ENCODE results near the gene TSTD1. TPM values are rescaled to one million over a fixed set of nuclear protein-coding genes. Genes with fewer than 3 reads are reported as not detected.

TSTD1 gene
- total RNA-seq, 6 donors from 2014 or later = 56.2 to 170 (median 113) TPM

DNA sequence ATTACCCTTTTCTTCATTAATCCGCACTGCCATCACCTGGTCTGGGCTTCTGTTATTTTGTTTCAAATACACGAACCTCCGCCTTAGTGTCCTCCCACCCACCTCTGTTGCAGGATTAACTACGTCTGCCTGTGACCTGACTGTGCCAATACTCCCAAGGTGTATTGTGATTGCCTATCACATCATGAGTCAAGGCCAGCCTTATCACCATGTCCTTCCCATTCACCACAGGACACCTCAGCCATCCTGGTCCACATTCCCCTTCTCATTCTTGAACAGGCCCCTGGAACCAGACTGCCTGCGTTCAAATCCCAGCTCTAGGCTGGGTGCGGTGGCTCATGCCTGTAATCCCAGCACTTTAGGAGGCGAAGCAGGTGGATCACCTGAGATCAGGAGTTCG is 32.2 kb downstream of the TSTD1 start:
- no peak for DNase-seq
- ATAC-seq (ENCODE audit: low FRiP score in 2 of 2) = no peak
- H3K27ac ChIP-seq = no peak overlapping the region
- H3K4me1 ChIP-seq = peaks cover 24 to 69% (median 38%) of the 10 kb centered on the region in 4 donors
- H3K27me3 ChIP-seq = no peaks in the 10 kb centered on the region
- H3K36me3 ChIP-seq = peaks cover 0 to 6% (median 1%) of the 10 kb centered on the region in 4 donors
- no peaks in the 10 kb centered on the region for H3K9me3 ChIP-seq
- TF ChIP-seq POLR2A (IDR thresholded peaks at IDR 0.05) = no peak
- TF ChIP-seq, protein P1, sequence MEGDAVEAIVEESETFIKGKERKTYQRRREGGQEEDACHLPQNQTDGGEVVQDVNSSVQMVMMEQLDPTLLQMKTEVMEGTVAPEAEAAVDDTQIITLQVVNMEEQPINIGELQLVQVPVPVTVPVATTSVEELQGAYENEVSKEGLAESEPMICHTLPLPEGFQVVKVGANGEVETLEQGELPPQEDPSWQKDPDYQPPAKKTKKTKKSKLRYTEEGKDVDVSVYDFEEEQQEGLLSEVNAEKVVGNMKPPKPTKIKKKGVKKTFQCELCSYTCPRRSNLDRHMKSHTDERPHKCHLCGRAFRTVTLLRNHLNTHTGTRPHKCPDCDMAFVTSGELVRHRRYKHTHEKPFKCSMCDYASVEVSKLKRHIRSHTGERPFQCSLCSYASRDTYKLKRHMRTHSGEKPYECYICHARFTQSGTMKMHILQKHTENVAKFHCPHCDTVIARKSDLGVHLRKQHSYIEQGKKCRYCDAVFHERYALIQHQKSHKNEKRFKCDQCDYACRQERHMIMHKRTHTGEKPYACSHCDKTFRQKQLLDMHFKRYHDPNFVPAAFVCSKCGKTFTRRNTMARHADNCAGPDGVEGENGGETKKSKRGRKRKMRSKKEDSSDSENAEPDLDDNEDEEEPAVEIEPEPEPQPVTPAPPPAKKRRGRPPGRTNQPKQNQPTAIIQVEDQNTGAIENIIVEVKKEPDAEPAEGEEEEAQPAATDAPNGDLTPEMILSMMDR (IDR thresholded peaks at IDR 0.05) = no peak
- no peak for TF ChIP-seq EP300 (IDR thresholded peaks at IDR 0.05)
- no peak for TF ChIP-seq POLR2AphosphoS5 (IDR thresholded peaks at IDR 0.05)
- 92 to 93% methylated on average over 8 of the region's 8 CpGs for WGBS, 2 donors
- no peak overlapping the region for H3K4me3 ChIP-seq

DNA sequence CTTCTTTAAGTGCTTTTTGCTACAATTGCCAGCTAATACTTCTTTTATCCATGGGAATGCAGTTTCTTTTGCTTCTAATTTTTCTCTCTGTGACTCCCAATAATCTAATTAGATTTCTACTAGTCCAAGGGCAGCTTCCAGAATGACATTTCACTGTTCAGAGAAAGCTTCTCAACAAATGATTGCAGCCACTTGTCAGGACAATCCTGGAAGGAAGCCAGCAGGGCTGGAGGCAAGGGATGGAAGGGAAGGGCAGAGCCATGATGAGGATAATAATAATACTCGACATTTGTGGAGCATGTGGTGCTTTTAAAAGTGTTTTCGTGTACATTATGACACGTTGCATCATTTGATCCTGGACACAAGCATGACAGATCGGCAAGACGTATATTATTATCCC is 37.2 kb downstream of the TSTD1 start:
- DNase-seq (peak in 1 of 2 donors; percentile 44), ATAC-seq (ENCODE audit: low FRiP score in 2 of 2) (no peak)
- 53 to 60% methylated on average over 5 of the region's 5 CpGs for WGBS, 2 donors
- peaks cover 12 to 42% (median 24%) of the 10 kb centered on the region in 4 donors for H3K4me1 ChIP-seq
- no peak for TF ChIP-seq POLR2AphosphoS5 (IDR thresholded peaks at IDR 0.05)
- TF ChIP-seq, protein P1 (IDR thresholded peaks at IDR 0.05) = no peak
- no peak for TF ChIP-seq POLR2A (IDR thresholded peaks at IDR 0.05)
- no peak for TF ChIP-seq EP300 (IDR thresholded peaks at IDR 0.05)
- no peaks in the 10 kb centered on the region for H3K9me3 ChIP-seq
- H3K36me3 ChIP-seq = peaks cover 26 to 45% (median 32%) of the 10 kb centered on the region in 4 donors
- H3K27me3 ChIP-seq = no peaks in the 10 kb centered on the region
- no peak overlapping the region for H3K4me3 ChIP-seq
- H3K27ac ChIP-seq = peak overlapping the region; percentile 14 to 58 (median 26)

DNA sequence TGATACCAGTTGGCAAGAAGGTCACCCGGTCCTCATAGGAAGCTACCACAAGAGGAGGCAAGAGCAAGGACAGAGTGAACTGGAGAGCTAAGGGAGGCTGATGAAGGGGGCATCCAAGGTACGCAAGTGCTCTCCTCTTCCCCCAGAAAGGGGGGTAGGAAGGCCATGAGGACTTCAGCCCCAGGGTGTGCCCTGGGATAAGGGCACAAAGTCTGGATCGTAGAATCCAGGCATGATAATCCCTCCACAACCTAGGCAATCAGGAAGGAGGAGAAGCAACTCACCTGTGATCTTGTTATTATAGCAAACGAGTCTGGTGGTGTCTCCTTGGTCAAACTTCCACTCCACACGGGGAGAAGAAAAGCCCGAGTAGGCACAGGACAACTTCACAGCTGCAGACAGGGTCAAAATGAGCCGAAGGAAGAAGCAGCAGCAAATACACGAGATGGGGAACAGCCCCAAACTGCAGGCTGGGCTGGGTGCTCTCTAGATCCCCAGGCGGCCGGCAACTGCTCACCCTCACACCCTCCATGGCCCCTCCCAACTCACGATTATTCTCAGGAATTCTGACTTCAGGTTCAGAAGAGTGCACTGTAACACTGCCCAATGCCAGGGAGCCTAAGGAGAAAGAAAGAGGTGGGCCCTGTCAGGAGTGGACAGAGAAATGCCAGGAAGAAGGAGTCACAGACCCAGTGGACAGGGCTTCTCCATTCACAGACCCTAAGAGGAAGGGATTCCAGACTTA is 37.9 kb downstream of the TSTD1 start:
- Histone ChIP-seq H3K4me1 (peaks cover 12 to 38% (median 22%) of the 10 kb centered on the region in 4 donors), H3K4me3 (no peak overlapping the region), H3K9me3 (no peaks in the 10 kb centered on the region), H3K36me3 (peaks cover 26 to 51% (median 32%) of the 10 kb centered on the region in 4 donors), H3K27me3 (no peaks in the 10 kb centered on the region), H3K27ac (peak overlapping the region; percentile 14 to 58 (median 26))
- ATAC-seq (ENCODE audit: low FRiP score in 2 of 2) = no peak
- WGBS, 2 donors = 76 to 85% methylated on average over 11 of the region's 11 CpGs
- no peak for TF ChIP-seq POLR2A (IDR thresholded peaks at IDR 0.05)
- TF ChIP-seq POLR2AphosphoS5 (IDR thresholded peaks at IDR 0.05) = no peak
- no peak for TF ChIP-seq EP300 (IDR thresholded peaks at IDR 0.05)
- TF ChIP-seq, protein P1 (IDR thresholded peaks at IDR 0.05) = no peak
- no peak for DNase-seq

DNA sequence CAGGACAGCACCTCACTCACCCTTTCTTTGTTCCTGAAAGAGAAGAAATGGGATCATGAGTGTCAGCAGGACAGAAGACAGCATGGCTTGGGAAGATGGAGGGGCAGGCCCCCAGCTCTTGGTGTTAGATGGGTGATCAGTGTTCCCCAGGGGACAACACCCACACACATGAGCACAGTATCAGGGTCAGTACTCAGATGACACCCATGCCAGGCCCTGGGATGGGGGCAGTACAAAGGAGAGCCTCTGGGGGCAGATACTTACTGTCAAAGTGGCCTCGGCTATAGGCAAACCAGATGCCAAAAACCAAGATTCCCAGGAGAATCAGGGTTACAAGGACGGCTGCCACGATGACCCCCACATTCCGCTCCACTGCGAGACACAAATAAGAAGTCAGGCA is 39.4 kb downstream of the TSTD1 start:
- H3K4me3 ChIP-seq = no peak overlapping the region
- peaks cover 12 to 30% (median 19%) of the 10 kb centered on the region in 4 donors for H3K4me1 ChIP-seq
- 94 to 100% methylated on average over 5 of the region's 5 CpGs for WGBS, 2 donors
- no peak for DNase-seq
- peak overlapping the region in 3 of 4 donors; percentile 66 to 89 (median 81) for H3K27ac ChIP-seq
- no peaks in the 10 kb centered on the region for H3K9me3 ChIP-seq
- H3K36me3 ChIP-seq = peaks cover 26 to 56% (median 32%) of the 10 kb centered on the region in 4 donors
- H3K27me3 ChIP-seq = no peaks in the 10 kb centered on the region
- TF ChIP-seq, protein P1 (IDR thresholded peaks at IDR 0.05) = no peak
- TF ChIP-seq POLR2A (IDR thresholded peaks at IDR 0.05) = no peak
- TF ChIP-seq POLR2AphosphoS5 (IDR thresholded peaks at IDR 0.05) = no peak
- no peak for TF ChIP-seq EP300 (IDR thresholded peaks at IDR 0.05)
- no peak for ATAC-seq (ENCODE audit: low FRiP score in 2 of 2)
